HepG2 (cell line): ENCODE data around the gene PHYHIPL. TPM values are rescaled to one million over a fixed set of nuclear protein-coding genes. Genes with fewer than 3 reads are reported as not detected.

Experiments
- ATAC-seq: fragments of 200-7000 bp; cut with Tn5 transposase; 3 replicates; pipeline ENCODE4 v1.9.1; 2020; ENCODE audit warnings: mild to moderate bottlenecking, moderate library complexity
- BruUV-seq: library from RNA; stranded (reverse); fragments of 400-500 nt; replicated peaks from 2 replicates; lab custom pipeline; 2021; lab: Mats Ljungman, UMichigan
- CTCF ChIA-PET: fragments of 300-600 bp; formaldehyde crosslinking; extraction: SDS; loops from one replicate; lab custom pipeline; 2021; ENCODE audit warnings: low total read pairs, inconsistent platforms, low intra/inter-chr PET ratio; lab: Yijun Ruan, JAX
- POLR2A ChIA-PET: fragments of 350-600 bp; sonication (Branson Sonifier 250); formaldehyde crosslinking; loops from one replicate; lab custom pipeline; 2020; ENCODE audit warnings: antibody characterized with exemption, inconsistent platforms; lab: Yijun Ruan, JAX
- DNase-seq: peaks from one replicate; pipeline ENCODE4 v3.0.0-alpha.2; 2015; ENCODE audit warnings: low spot score
- FAIRE-seq: peaks from 3 replicates; lab custom pipeline; 2011; peaks lifted over from hg19 to GRCh38; lab: Jason Lieb, UNC
- H2AFZ ChIP-seq: one replicate; pipeline ENCODE4 v1.6.1; 2011; ENCODE audit warnings: low read length, inconsistent platforms
- H3K27ac ChIP-seq: fragments of 300-600 bp; 3 replicates; pipeline ENCODE4 v1.8.0; 2011; ENCODE audit warnings: mixed run types, mild to moderate bottlenecking, mixed read lengths, low read length, inconsistent platforms; ENCODE audit not compliant: insufficient read depth; ENCODE audit errors: extremely low read length
- H3K27me3 ChIP-seq, 2 experiments: fragments of 200-600 bp in 1 of 2; 2 replicates in 1 of 2; 3 replicates in 1 of 2; pipeline versions ENCODE4 v1.6.0 to v1.8.0; 2011; ENCODE audit warnings: low read length in 2 of 2, mild to moderate bottlenecking in 2 of 2, moderate library complexity in 2 of 2, inconsistent platforms in 1 of 2; ENCODE audit not compliant: insufficient read depth in 2 of 2, control insufficient read depth in 1 of 2
- H3K36me3 ChIP-seq, 2 experiments: fragments of 200-600 bp in 1 of 2; replicated peaks in 1 of 2; 2 replicates in 1 of 2; 3 replicates in 1 of 2; pipeline versions ENCODE4 v1.5.1 to v1.8.0; 2011; ENCODE audit warnings: low read length in 2 of 2, inconsistent platforms in 1 of 2; ENCODE audit not compliant: insufficient read depth in 2 of 2, control insufficient read depth in 1 of 2
- H3K4me1 ChIP-seq: 2 replicates; pipeline ENCODE4 v1.5.1; 2012; ENCODE audit warnings: low read length, inconsistent platforms; ENCODE audit not compliant: insufficient read depth
- H3K4me2 ChIP-seq: 2 replicates; pipeline ENCODE4 v1.6.0; 2011; ENCODE audit warnings: low read depth, low read length, inconsistent platforms
- H3K4me3 ChIP-seq, 3 experiments: fragments of 200-600 bp in 1 of 3; sonication (generic), shearing (Covaris generic) in 1 of 3; replicated peaks in 1 of 3; 2 replicates each; pipeline ENCODE4 v1.5.1; 2011 to 2016; ENCODE audit warnings: low read length in 3 of 3, inconsistent platforms in 2 of 3, low read depth in 2 of 3, mild to moderate bottlenecking in 2 of 3, control low read depth in 1 of 3, mixed read lengths in 1 of 3; ENCODE audit not compliant: insufficient read depth in 1 of 3
- H3K79me2 ChIP-seq: one replicate; pipeline ENCODE4 v1.6.1; 2011; ENCODE audit warnings: low read length, inconsistent platforms; ENCODE audit not compliant: insufficient read depth
- H3K9ac ChIP-seq: 2 replicates; pipeline ENCODE4 v1.6.0; 2011; ENCODE audit warnings: mild to moderate bottlenecking, low read depth, low read length, inconsistent platforms; ENCODE audit not compliant: insufficient read depth
- H3K9me3 ChIP-seq: 2 replicates; pipeline ENCODE4 v1.5.1; 2012; ENCODE audit warnings: mild to moderate bottlenecking, low read length
- H4K20me1 ChIP-seq: 2 replicates; pipeline ENCODE4 v1.6.0; 2011; ENCODE audit warnings: inconsistent platforms, mild to moderate bottlenecking, low read length, moderate library complexity; ENCODE audit not compliant: insufficient read depth
- HINFP ChIP-seq: sonication (generic); formaldehyde crosslinking; IDR thresholded peaks from 2 replicates; pipeline ENCODE4 v1.4.0; 2020; ENCODE audit warnings: low read depth, mild to moderate bottlenecking, missing genetic modification reagents
- MAFK ChIP-seq, 2 experiments: IDR thresholded peaks in 1 of 2; conservative IDR thresholded peaks in 1 of 2; 2 replicates each; pipeline ENCODE4 v1.6.1; 2011; ENCODE audit warnings: improper control_type of control experiment in 2 of 2, low read length in 2 of 2
- NR2F2 ChIP-seq: IDR thresholded peaks from 2 replicates; pipeline ENCODE4 v1.6.1; 2012; ENCODE audit warnings: low read depth, inconsistent platforms, borderline replicate concordance
- PHF20 ChIP-seq: sonication (generic); formaldehyde crosslinking; IDR thresholded peaks from 2 replicates; pipeline ENCODE4 v1.5.0; 2020; ENCODE audit warnings: mild to moderate bottlenecking, missing genetic modification reagents
- ZKSCAN8 ChIP-seq: IDR thresholded peaks from 2 replicates; pipeline ENCODE4 v1.6.1; 2016; ENCODE audit warnings: borderline replicate concordance, missing genetic modification reagents, missing compliant biosample characterization
- WGBS: methylation state at CpG from one replicate; pipeline ENCODE4 v1.1.6; 2017; ENCODE audit warnings: low lambda C conversion rate; 5-methylcytosine and 5-hydroxymethylcytosine counted together
- in situ Hi-C: cut with HindIII; loops from 2 replicates; pipeline ENCODE4 v1.10.0; 2017; ENCODE audit warnings: low pct_unique_long_range_greater_than_20kb; ENCODE audit not compliant: extremely low pct_ligation_motif_present
- intact Hi-C: fragments of 100-400 bp; cut with micrococcal nuclease; formaldehyde crosslinking; loops from one replicate; pipeline ENCODE4 v1.10.0; 2022; ENCODE audit not compliant: unreplicated experiment
- polyA plus RNA-seq, 8 experiments: library from polyadenylated mRNA; depleted of rRNA in 3 of 8; stranded (reverse) in 7 of 8; unstranded in 1 of 8; fragments of >200 nt; fragmentation: Illumina TruSeq in 4 of 8; extraction: Trizol in 4 of 8; gene quantifications; 2 replicates each; pipeline versions ENCODE4 v1.2.1 to v1.2.3, GENCODE V29; 2011 to 2016; ENCODE audit warnings: low read depth in 4 of 8, missing spikeins in 1 of 8, mixed read lengths in 1 of 8; ENCODE audit not compliant: insufficient read depth in 1 of 8
- total RNA-seq, 5 experiments: library from RNA; depleted of rRNA; stranded (reverse); fragments of >200 nt; fragmentation: Illumina TruSeq; extraction: Trizol; gene quantifications; 2 replicates each; pipeline ENCODE4 v1.2.3, GENCODE V29; 2016; ENCODE audit warnings: low read depth in 1 of 5
- TF ChIP-seq, protein P1 (sequence below): sonication (generic); formaldehyde crosslinking; IDR thresholded peaks from 2 replicates; pipeline ENCODE4 v1.5.0; 2020; ENCODE audit warnings: mild to moderate bottlenecking, missing genetic modification reagents, moderate library complexity

The PHYHIPL gene
- total and polyA plus RNA-seq, 2 of the 13 experiments (the other 11 are each of a cell fraction or from before 2014, with no cell fraction given), result 40.6 to 78.5 TPM

- H4K20me1 ChIP-seq, result no peaks in the 10 kb centered on the region
- no peak for DNase-seq
- H3K27me3 ChIP-seq, result no peaks in the 10 kb centered on the region
- no peak for TF ChIP-seq ZKSCAN8 (CRISPR knock-in tag)
- TF ChIP-seq NR2F2, result no peak
- no peak for TF ChIP-seq HINFP (CRISPR knock-in tag)
- TF ChIP-seq, protein P1, sequence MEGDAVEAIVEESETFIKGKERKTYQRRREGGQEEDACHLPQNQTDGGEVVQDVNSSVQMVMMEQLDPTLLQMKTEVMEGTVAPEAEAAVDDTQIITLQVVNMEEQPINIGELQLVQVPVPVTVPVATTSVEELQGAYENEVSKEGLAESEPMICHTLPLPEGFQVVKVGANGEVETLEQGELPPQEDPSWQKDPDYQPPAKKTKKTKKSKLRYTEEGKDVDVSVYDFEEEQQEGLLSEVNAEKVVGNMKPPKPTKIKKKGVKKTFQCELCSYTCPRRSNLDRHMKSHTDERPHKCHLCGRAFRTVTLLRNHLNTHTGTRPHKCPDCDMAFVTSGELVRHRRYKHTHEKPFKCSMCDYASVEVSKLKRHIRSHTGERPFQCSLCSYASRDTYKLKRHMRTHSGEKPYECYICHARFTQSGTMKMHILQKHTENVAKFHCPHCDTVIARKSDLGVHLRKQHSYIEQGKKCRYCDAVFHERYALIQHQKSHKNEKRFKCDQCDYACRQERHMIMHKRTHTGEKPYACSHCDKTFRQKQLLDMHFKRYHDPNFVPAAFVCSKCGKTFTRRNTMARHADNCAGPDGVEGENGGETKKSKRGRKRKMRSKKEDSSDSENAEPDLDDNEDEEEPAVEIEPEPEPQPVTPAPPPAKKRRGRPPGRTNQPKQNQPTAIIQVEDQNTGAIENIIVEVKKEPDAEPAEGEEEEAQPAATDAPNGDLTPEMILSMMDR (CRISPR knock-in tag), result no peak
- H3K4me1 ChIP-seq, result no peaks in the 10 kb centered on the region
- CTCF ChIA-PET, result no interaction called here
- POLR2A ChIA-PET, result no interaction called here
- H2AFZ ChIP-seq, result no peak overlapping the region
- H3K36me3 ChIP-seq, result no peaks in the 10 kb centered on the region
- H3K27ac ChIP-seq, result no peak overlapping the region
- H3K4me2 ChIP-seq, result no peak overlapping the region
- H3K4me3 ChIP-seq, result no peak overlapping the region
- no peak for ATAC-seq
- no peaks in the 10 kb centered on the region for H3K9me3 ChIP-seq
- BruUV-seq, result no TSS peak
- FAIRE-seq, result no peak
- intact Hi-C loops (no loop called here), in situ Hi-C loops (no loop called here)
- H3K79me2 ChIP-seq, result no peaks in the 10 kb centered on the region
- no peak overlapping the region for H3K9ac ChIP-seq
These were observed 100.5 kb downstream of the PHYHIPL start for GRCh38 chr10:59276919-59277318.

DNA sequence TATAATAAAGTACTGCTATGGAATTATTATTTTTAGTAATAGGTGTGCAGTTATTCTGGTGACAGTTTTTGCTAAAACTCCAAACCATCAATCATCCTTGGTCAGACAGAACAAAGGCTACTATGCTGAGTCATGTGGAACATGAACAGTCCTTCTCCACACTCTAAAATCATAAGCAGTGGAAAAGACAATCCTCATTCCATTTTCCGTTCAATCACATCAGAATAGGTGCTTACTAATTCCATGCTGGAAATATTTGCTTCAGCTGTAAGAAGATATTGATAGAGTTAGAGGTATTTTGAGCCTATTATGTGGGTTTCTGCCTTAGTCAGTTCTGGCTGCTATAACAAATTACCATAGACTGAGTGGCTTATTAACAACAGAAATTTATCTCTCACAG is 103.0 kb downstream of the PHYHIPL start:
- Histone ChIP-seq H2AFZ (no peak overlapping the region), H3K9ac (no peak overlapping the region), H3K27me3 (no peaks in the 10 kb centered on the region), H3K9me3 (no peaks in the 10 kb centered on the region), H3K4me1 (no peaks in the 10 kb centered on the region), H3K27ac (no peak overlapping the region), H3K36me3 (no peaks in the 10 kb centered on the region), H3K4me3 (no peak overlapping the region), H3K4me2 (no peak overlapping the region), H3K79me2 (no peaks in the 10 kb centered on the region), H4K20me1 (no peaks in the 10 kb centered on the region)
- ChIA-PET POLR2A (no interaction called here), CTCF (no interaction called here)
- ATAC-seq, result no peak
- TF ChIP-seq MAFK (conservative IDR thresholded peaks at IDR 0.05 in 1 of 2, IDR thresholded peaks at IDR 0.05 in 1 of 2; ENCODE audit: low read length in 2 of 2), result 0 out of 4 replicates have a peak, but pooled peaks of 1 of the 2 experiments have one; percentile 2
- no peak for TF ChIP-seq PHF20 (CRISPR knock-in tag)
- no peak for FAIRE-seq
- in situ Hi-C loops (no loop called here), intact Hi-C loops (no loop called here)
- no TSS peak for BruUV-seq
- 93% methylated on average over 1 of the region's 1 CpG for WGBS
- DNase-seq, result no peak
